Esophagus squamous epithelium (tissue), 5 donors: ENCODE data around the gene AP2M1. TPM values are rescaled to one million over a fixed set of nuclear protein-coding genes. Genes with fewer than 3 reads are reported as not detected.
A peak's percentile ranks its signal among the peaks of the same experiment; 100 is the strongest.
"Not testable (repeated sequence)": the region's sequence is repeated elsewhere in the genome, so short reads cannot be mapped to it uniquely, and the experiment has no call there.

Source experiments
- DNase-seq: peaks from one replicate; lab custom pipeline; 2025; lab: John Stamatoyannopoulos, UW
- H3K27ac ChIP-seq, 4 donors: fragments of 200-600 bp; sonication (generic); one replicate each; pipeline ENCODE4 v1.5.1; 2016 to 2019; ENCODE audit warnings: mild to moderate bottlenecking in 1 of 4
- H3K27me3 ChIP-seq, 4 donors: fragments of 200-600 bp; sonication (generic); 1 replicate in 3 of 4; 2 replicates in 1 of 4; pipeline versions ENCODE4 v1.5.1 to v1.6.0; 2017 to 2021; ENCODE audit warnings: antibody characterized with exemption in 1 of 4
- H3K36me3 ChIP-seq, 3 donors: fragments of 200-600 bp; sonication (generic); one replicate each; pipeline ENCODE4 v1.5.1; 2016 to 2019
- H3K4me1 ChIP-seq, 3 donors: fragments of 200-600 bp; sonication (generic); one replicate each; pipeline ENCODE4 v1.5.1; 2017 to 2019
- H3K4me3 ChIP-seq, 4 donors: fragments of 200-600 bp; sonication (generic); 1 replicate in 3 of 4; 2 replicates in 1 of 4; pipeline ENCODE4 v1.5.1; 2016 to 2019; ENCODE audit warnings: mild to moderate bottlenecking in 2 of 4, moderate library complexity in 1 of 4
- H3K9me3 ChIP-seq, 3 donors: fragments of 200-600 bp; sonication (generic); one replicate each; pipeline ENCODE4 v1.5.1; 2016 to 2019
- POLR2A ChIP-seq, 4 donors: fragments of 450-650 bp; IDR thresholded peaks; one replicate each; pipeline ENCODE4 v1.6.1; 2017; ENCODE audit warnings: antibody characterized with exemption in 4 of 4, mild to moderate bottlenecking in 4 of 4, moderate library complexity in 3 of 4
- WGBS, 2 donors: methylation state at CpG; one replicate each; pipeline ENCODE4 v1.1.5; 2018; 5-methylcytosine and 5-hydroxymethylcytosine counted together
- intact Hi-C: fragments of 100-400 bp; cut with DNase I; formaldehyde crosslinking; loops from one replicate; pipeline ENCODE4 v1.15.0; 2022
- total RNA-seq, 4 donors: library from RNA; depleted of rRNA; stranded (reverse); fragments of >200 nt; gene quantifications; one replicate each; pipeline ENCODE4 v1.1.0, GENCODE V29; 2016
- TF ChIP-seq, protein P1 (sequence below), 6 experiments: fragments of 450-650 bp in 4 of 6; fragments of 200-600 bp in 2 of 6; sonication (generic) in 2 of 6; IDR thresholded peaks; one replicate each; pipeline ENCODE4 v1.5.1; 2016 to 2019; ENCODE audit warnings: antibody characterized with exemption in 6 of 6, mild to moderate bottlenecking in 4 of 6, moderate library complexity in 4 of 6
- donor health status: DM: yes; HTN: yes; CAD: no.

The AP2M1 gene
- total RNA-seq, 4 donors from 2014 or later = 139 to 212 (median 208) TPM

DNA sequence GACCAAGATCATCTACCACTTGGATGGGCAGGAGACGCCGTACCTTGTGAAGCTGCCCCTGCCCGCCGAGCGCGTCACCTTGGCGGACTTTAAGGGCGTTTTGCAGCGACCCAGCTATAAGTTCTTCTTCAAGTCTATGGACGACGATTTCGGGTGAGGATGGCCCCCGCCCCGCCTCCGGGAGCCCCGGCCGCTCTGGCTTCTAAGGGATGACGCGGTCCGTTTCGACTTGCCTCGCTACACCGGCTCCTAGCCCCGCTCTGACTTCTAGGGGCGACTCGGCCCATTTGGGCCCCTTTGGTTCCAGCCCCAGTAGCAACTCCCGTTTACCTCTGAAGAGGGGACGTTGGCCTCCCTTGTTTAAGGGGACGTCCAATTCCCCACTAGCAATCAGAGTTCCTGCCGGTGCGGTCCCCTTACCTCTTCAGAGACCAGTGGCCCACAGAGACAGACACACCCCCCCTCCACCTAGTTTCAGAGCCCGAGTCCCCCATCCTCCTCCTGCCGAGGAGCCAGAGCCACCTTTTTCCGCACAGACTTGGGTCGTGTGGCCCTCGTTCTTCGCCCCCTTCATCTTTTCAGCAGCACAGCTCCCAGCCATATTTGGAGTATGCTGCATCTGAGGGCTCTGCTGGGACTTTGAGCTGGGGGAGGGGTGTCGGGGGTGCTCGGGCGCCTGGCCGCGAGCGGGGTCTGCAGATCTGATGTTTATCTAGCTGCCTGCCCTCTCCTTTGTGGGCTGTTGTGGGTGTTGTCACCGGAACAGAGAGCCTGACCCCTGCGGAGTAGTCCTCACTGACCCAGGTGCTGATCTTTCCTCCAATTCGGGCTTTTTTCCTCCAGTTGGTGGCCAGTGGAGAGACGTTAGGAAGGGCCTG lies 18.8 kb upstream of the AP2M1 start:
- WGBS, 2 donors = 0% methylated on average over 20 to 24 of the region's 47 CpGs
- intact Hi-C loops = no loop called here
- Histone ChIP-seq H3K36me3 (no peaks in the 10 kb centered on the region), H3K4me1 (peaks cover 15 to 65% (median 42%) of the 10 kb centered on the region in 3 donors), H3K27me3 (no peaks in the 10 kb centered on the region), H3K4me3 (peak overlapping the region; percentile 67 to 97 (median 84)), H3K27ac (peak overlapping the region; percentile 89 to 94 (median 92)), H3K9me3 (no peaks in the 10 kb centered on the region)
- TF ChIP-seq, protein P1, sequence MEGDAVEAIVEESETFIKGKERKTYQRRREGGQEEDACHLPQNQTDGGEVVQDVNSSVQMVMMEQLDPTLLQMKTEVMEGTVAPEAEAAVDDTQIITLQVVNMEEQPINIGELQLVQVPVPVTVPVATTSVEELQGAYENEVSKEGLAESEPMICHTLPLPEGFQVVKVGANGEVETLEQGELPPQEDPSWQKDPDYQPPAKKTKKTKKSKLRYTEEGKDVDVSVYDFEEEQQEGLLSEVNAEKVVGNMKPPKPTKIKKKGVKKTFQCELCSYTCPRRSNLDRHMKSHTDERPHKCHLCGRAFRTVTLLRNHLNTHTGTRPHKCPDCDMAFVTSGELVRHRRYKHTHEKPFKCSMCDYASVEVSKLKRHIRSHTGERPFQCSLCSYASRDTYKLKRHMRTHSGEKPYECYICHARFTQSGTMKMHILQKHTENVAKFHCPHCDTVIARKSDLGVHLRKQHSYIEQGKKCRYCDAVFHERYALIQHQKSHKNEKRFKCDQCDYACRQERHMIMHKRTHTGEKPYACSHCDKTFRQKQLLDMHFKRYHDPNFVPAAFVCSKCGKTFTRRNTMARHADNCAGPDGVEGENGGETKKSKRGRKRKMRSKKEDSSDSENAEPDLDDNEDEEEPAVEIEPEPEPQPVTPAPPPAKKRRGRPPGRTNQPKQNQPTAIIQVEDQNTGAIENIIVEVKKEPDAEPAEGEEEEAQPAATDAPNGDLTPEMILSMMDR (IDR thresholded peaks at IDR 0.05) = no peak
- TF ChIP-seq POLR2A (IDR thresholded peaks at IDR 0.05) = no peak
- no peak for DNase-seq

DNA sequence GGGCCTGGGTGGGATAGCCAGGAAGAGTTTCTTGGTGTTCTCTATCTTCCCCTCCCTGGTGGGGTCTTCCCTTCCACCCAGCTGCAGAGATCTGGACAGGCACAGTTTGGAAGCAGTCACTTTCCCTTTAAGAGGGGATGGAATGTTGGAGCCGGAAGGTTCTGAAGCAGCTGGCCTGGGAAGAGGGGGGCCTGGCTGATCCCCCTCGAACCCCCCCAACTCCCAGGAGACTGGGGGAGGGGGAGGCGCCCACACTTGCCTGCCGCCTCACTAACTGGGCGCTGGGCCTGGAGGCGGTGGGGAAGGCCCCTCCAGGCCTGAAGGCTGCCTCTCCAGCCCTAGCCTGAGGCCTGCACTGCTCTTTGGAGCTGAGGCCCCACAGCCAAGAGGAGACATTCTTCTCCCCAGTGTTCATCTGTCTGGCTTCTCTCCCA lies 18.1 kb upstream of the AP2M1 start:
- H3K4me3 ChIP-seq = peak overlapping the region; percentile 67 to 97 (median 84)
- WGBS, 2 donors = 0% methylated on average over 1 of the region's 6 CpGs
- H3K4me1 ChIP-seq = peaks cover 15 to 72% (median 43%) of the 10 kb centered on the region in 3 donors
- H3K36me3 ChIP-seq = no peaks in the 10 kb centered on the region
- H3K9me3 ChIP-seq = no peaks in the 10 kb centered on the region
- no peak for TF ChIP-seq POLR2A (IDR thresholded peaks at IDR 0.05)
- TF ChIP-seq, protein P1 (IDR thresholded peaks at IDR 0.05) = no peak
- intact Hi-C loops = no loop called here
- H3K27ac ChIP-seq = peak overlapping the region; percentile 89 to 94 (median 92)
- H3K27me3 ChIP-seq = no peaks in the 10 kb centered on the region
- DNase-seq = no peak

DNA sequence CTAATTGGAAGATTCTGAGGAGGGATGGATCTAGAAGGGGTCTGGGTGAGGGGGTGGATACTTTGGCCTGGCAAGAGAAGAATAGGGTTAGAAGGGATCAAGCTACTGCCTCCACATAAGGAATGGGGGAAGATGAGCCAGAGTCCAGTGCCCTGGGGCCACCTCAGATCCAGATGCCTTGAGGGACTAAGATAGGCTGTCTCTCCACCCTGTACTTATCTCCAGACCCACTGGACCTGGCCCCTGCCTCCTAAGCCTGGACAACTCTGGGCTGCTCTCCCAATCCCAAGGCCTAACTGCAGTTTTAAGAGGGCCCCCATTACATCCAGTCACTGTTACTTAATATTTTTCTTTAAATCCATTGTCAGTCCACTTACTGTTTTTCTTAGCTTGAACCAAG lies 17.4 kb upstream of the AP2M1 start:
- intact Hi-C loops = no loop called here
- TF ChIP-seq, protein P1 (IDR thresholded peaks at IDR 0.05) = no peak
- no peak for TF ChIP-seq POLR2A (IDR thresholded peaks at IDR 0.05)
- Histone ChIP-seq H3K4me1 (peaks cover 15 to 79% (median 43%) of the 10 kb centered on the region in 3 donors), H3K9me3 (no peaks in the 10 kb centered on the region), H3K4me3 (peak overlapping the region; percentile 67 to 97 (median 84)), H3K36me3 (peaks cover 0 to 6% (median 0%) of the 10 kb centered on the region in 3 donors), H3K27ac (peak overlapping the region; percentile 89 to 94 (median 92)), H3K27me3 (no peaks in the 10 kb centered on the region)
- DNase-seq = no peak

DNA sequence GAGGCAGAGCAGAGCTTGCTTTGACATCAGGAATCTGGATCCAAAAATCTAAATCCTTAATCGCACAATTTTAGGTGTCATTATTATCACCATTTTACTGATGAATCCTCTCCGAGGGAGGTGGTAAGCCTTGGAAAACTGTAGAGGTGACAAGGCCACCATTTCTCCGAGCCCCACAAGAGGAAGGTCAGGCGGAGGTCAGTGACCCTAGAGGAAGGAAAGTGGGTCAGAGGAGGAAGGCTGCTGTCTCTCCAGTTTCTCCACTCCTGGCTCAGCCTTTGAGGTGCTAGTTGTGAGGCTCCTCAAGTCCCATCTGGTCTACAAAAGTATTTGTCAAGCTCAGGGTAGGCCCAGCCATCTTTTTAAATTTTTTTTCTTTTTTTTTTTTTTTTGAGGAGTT lies 16.3 kb upstream of the AP2M1 start:
- Histone ChIP-seq H3K36me3 (peaks cover 0 to 18% (median 0%) of the 10 kb centered on the region in 3 donors), H3K4me1 (peaks cover 15 to 87% (median 43%) of the 10 kb centered on the region in 3 donors), H3K27ac (peak overlapping the region in 3 of 4 donors; percentile 4 to 94 (median 10)), H3K9me3 (no peaks in the 10 kb centered on the region), H3K4me3 (no peak overlapping the region), H3K27me3 (no peaks in the 10 kb centered on the region)
- DNase-seq = no peak
- intact Hi-C loops = no loop called here
- 74 to 76% methylated on average over 4 of the region's 4 CpGs for WGBS, 2 donors
- no peak for TF ChIP-seq POLR2A (IDR thresholded peaks at IDR 0.05)
- TF ChIP-seq, protein P1 (IDR thresholded peaks at IDR 0.05) = no peak

DNA sequence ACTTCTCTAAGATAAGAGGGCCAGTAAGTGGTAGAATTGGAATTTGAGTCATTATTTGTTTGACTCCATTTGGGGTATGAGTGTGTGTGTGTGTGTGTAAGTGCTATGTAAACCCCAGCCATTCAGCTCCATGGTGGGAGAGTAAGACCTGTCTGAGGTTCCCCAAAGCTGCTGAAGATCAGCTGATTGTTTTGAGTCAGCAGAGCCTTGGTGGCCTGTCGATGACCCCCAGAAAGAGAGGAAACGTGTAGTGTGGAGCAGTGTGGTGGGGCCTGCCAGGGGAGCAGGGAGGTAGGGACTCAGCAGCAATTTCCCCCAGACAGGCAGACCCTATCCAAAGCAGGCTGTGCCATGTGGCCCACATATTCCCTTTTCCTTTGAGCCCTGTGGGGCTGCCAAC lies 14.2 kb upstream of the AP2M1 start:
- no peak for DNase-seq
- TF ChIP-seq POLR2A (IDR thresholded peaks at IDR 0.05) = no peak
- TF ChIP-seq, protein P1 (IDR thresholded peaks at IDR 0.05) = no peak
- 8 to 37% methylated on average over 2 of the region's 2 CpGs for WGBS, 2 donors
- Histone ChIP-seq H3K9me3 (no peaks in the 10 kb centered on the region), H3K4me1 (peaks cover 15 to 74% (median 39%) of the 10 kb centered on the region in 3 donors), H3K27me3 (no peaks in the 10 kb centered on the region), H3K36me3 (peaks cover 15 to 38% (median 16%) of the 10 kb centered on the region in 3 donors), H3K4me3 (peak overlapping the region in 1 of 4 donors; percentile 30), H3K27ac (peak overlapping the region; percentile 42 to 86 (median 74))
- intact Hi-C loops = no loop called here

DNA sequence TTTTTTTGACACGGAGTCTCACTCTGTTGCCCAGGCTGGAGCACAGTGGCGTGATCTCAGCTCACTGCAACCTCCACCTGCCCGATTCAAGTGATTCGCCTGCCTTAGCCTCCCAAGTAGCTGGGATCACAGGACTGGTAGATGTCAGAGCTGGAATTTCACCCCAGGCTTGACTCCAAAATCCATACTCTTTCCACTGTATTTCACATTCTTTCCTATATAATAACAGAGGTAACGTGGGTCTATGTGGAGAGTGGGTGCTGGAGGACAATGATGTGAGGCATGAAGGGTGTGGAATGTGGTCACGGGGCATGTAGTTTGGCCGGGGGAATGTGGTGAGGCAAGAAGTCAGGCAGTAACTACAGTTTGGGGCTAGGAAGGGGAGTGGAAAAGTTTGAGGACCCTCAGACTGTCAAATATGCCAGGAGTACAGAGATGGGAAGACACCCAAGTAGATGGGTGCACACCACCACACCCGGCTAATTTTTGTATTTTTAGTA lies 12.0 kb upstream of the AP2M1 start:
- intact Hi-C loops = not testable (repeated sequence)
- 77 to 83% methylated on average over 7 to 8 of the region's 8 CpGs for WGBS, 2 donors

More for the DNA sequence above, 12.0 kb upstream of the AP2M1 start:
- H3K4me1 ChIP-seq = peaks cover under 1 to 57% (median 25%) of the 10 kb centered on the region in 3 donors
- DNase-seq, H3K4me3 ChIP-seq, H3K9me3 ChIP-seq, H3K27me3 ChIP-seq: not testable (repeated sequence)
- H3K27ac ChIP-seq = peak overlapping the region in 1 of 4 donors; percentile 7
- peaks cover 28 to 60% (median 31%) of the 10 kb centered on the region in 3 donors for H3K36me3 ChIP-seq
